ENCODE data around the gene TMEM40. TPM values are rescaled to one million over a fixed set of nuclear protein-coding genes. Genes with fewer than 3 reads are reported as not detected.
"Not testable (repeated sequence)": the region's sequence is repeated elsewhere in the genome, so short reads cannot be mapped to it uniquely, and the experiment has no call there.

The TMEM40 gene
- total RNA-seq, 2 experiments from 2014 or later, result not detected

- POLR2A ChIA-PET, result interaction anchor here (0.5 to 1.3 kb wide), 3 partner anchors 10 to 271 kb away, joined by 3 to 5 read pairs (median 3); partner anchors contain the start of gene RPL32
- Histone ChIP-seq H3K4me1 (ENCODE audit: insufficient read depth, low read length, poor library complexity, severe bottlenecking) (peaks cover 21% of the 10 kb centered on the region), H3K27ac (ENCODE audit: low read depth, low read length, poor library complexity, severe bottlenecking) (no peak overlapping the region), H3K9me2 (ENCODE audit: insufficient read depth, low read length) (no peaks in the 10 kb centered on the region), H3K36me3 (ENCODE audit: insufficient read depth, low read length) (no peaks in the 10 kb centered on the region), H2AFZ (ENCODE audit: low read length) (no peak overlapping the region), H3K79me2 (ENCODE audit: insufficient read depth, low read depth, low read length) (no peaks in the 10 kb centered on the region), H3K4me2 (ENCODE audit: low read length) (no peak overlapping the region), H4K20me1 (ENCODE audit: insufficient read depth, low read length) (no peaks in the 10 kb centered on the region), H3K9me3 (ENCODE audit: low read length) (no peaks in the 10 kb centered on the region), H3K4me3 (ENCODE audit: low read depth, low read length, poor library complexity, severe bottlenecking) (no peak overlapping the region)
- BruUV-seq (replicated peaks), result no TSS peak
- no peak for DNase-seq (ENCODE audit: low spot score)
- TF ChIP-seq CTCF (conservative IDR thresholded peaks at IDR 0.05; ENCODE audit: low read length) (no peak), EZH2phosphoT487 (IDR thresholded peaks at IDR 0.05; ENCODE audit: borderline replicate concordance, low read depth, low read length) (no peak)
- CTCF ChIA-PET (ENCODE audit: unreplicated experiment), result interaction anchor here (1.0 kb wide), 1 partner anchor 135 kb away, joined by 3 read pairs; the partner anchor contains the start of gene RPL32
- intact Hi-C loops (cut with micrococcal nuclease; ENCODE audit: unreplicated experiment), result loop anchor here (5.0 to 10.0 kb wide), 3 partner anchors 79 to 186 kb away; partner anchors contain the start of gene RPL32
Observed at GRCh38 chr3:12705981-12706380, 53.1 kb downstream of the TMEM40 start.

GRCh38 chr3:12705374-12705926, 53.6 kb downstream of the TMEM40 start:
- ChIA-PET POLR2A (interaction anchor here (0.6 to 1.3 kb wide), 4 partner anchors 9 to 136 kb away, joined by 3 to 5 read pairs (median 4); partner anchors contain the start of gene RPL32), CTCF (ENCODE audit: unreplicated experiment) (no interaction called here)
- Histone ChIP-seq H4K20me1 (ENCODE audit: insufficient read depth, low read length) (no peaks in the 10 kb centered on the region), H3K79me2 (ENCODE audit: insufficient read depth, low read depth, low read length) (no peaks in the 10 kb centered on the region), H2AFZ (ENCODE audit: low read length) (no peak overlapping the region), H3K36me3 (ENCODE audit: insufficient read depth, low read length) (no peaks in the 10 kb centered on the region), H3K4me1 (ENCODE audit: insufficient read depth, low read length, poor library complexity, severe bottlenecking) (peaks cover 18% of the 10 kb centered on the region), H3K9me2 (ENCODE audit: insufficient read depth, low read length) (no peaks in the 10 kb centered on the region), H3K27ac (ENCODE audit: low read depth, low read length, poor library complexity, severe bottlenecking) (no peak overlapping the region), H3K9me3 (ENCODE audit: low read length) (no peaks in the 10 kb centered on the region), H3K4me2 (ENCODE audit: low read length) (no peak overlapping the region), H3K4me3 (ENCODE audit: low read depth, low read length, poor library complexity, severe bottlenecking) (no peak overlapping the region)
- no TSS peak for BruUV-seq (replicated peaks)
- no peak for DNase-seq (ENCODE audit: low spot score)
- TF ChIP-seq CTCF (conservative IDR thresholded peaks at IDR 0.05; ENCODE audit: low read length), result no peak
- intact Hi-C loops (cut with micrococcal nuclease; ENCODE audit: unreplicated experiment), result loop anchor here (5.0 to 10.0 kb wide), 3 partner anchors 79 to 187 kb away; partner anchors contain the start of gene RPL32

- Histone ChIP-seq H3K79me2 (ENCODE audit: insufficient read depth, low read depth, low read length) (no peaks in the 10 kb centered on the region), H3K9me3 (ENCODE audit: low read length) (no peaks in the 10 kb centered on the region), H4K20me1 (ENCODE audit: insufficient read depth, low read length) (no peaks in the 10 kb centered on the region), H2AFZ (ENCODE audit: low read length) (no peak overlapping the region), H3K9me2 (ENCODE audit: insufficient read depth, low read length) (no peaks in the 10 kb centered on the region), H3K36me3 (ENCODE audit: insufficient read depth, low read length) (no peaks in the 10 kb centered on the region), H3K4me3 (ENCODE audit: low read depth, low read length, poor library complexity, severe bottlenecking) (no peak overlapping the region), H3K4me1 (ENCODE audit: insufficient read depth, low read length, poor library complexity, severe bottlenecking) (no peaks in the 10 kb centered on the region), H3K4me2 (ENCODE audit: low read length) (no peak overlapping the region), H3K27ac (ENCODE audit: low read depth, low read length, poor library complexity, severe bottlenecking) (no peak overlapping the region)
- no TSS peak for BruUV-seq (replicated peaks)
- no peak for DNase-seq (ENCODE audit: low spot score)
- POLR2A ChIA-PET, result interaction anchor here (0.6 to 1.1 kb wide), 2 partner anchors 11 to 119 kb away, joined by 3 to 6 read pairs; no protein-coding TSS in a partner anchor
- TF ChIP-seq CTCF (conservative IDR thresholded peaks at IDR 0.05; ENCODE audit: low read length), result no peak
- no peak for TF ChIP-seq EZH2phosphoT487 (IDR thresholded peaks at IDR 0.05; ENCODE audit: borderline replicate concordance, low read depth, low read length)
- CTCF ChIA-PET (ENCODE audit: unreplicated experiment), result no interaction called here
- intact Hi-C loops (cut with micrococcal nuclease; ENCODE audit: unreplicated experiment), result loop anchor here (10.0 kb wide), 1 partner anchor 82 kb away; no protein-coding TSS in a partner anchor
Observed at GRCh38 chr3:12702501-12702900, 56.6 kb downstream of the TMEM40 start.

GRCh38 chr3:12701601-12702000, 57.5 kb downstream of the TMEM40 start:
- POLR2A ChIA-PET, result interaction anchor here (0.7 kb wide), 1 partner anchor 44 kb away, joined by 7 read pairs; no protein-coding TSS in a partner anchor
- H3K79me2 ChIP-seq (ENCODE audit: insufficient read depth, low read depth, low read length); H4K20me1 ChIP-seq (ENCODE audit: insufficient read depth, low read length); H3K4me2 ChIP-seq (ENCODE audit: low read length); H3K36me3 ChIP-seq (ENCODE audit: insufficient read depth, low read length); H3K27ac ChIP-seq (ENCODE audit: low read depth, low read length, poor library complexity, severe bottlenecking); DNase-seq (ENCODE audit: low spot score); BruUV-seq (replicated peaks); H3K9me3 ChIP-seq (ENCODE audit: low read length); H3K4me1 ChIP-seq (ENCODE audit: insufficient read depth, low read length, poor library complexity, severe bottlenecking); CTCF ChIA-PET (ENCODE audit: unreplicated experiment); H3K9me2 ChIP-seq (ENCODE audit: insufficient read depth, low read length); H2AFZ ChIP-seq (ENCODE audit: low read length); H3K4me3 ChIP-seq (ENCODE audit: low read depth, low read length, poor library complexity, severe bottlenecking): not testable (repeated sequence)
- intact Hi-C loops (cut with micrococcal nuclease; ENCODE audit: unreplicated experiment), result loop anchor here (10.0 kb wide), 1 partner anchor 83 kb away; no protein-coding TSS in a partner anchor

Measured in OCI-LY7 (cell line).